ENCODE data around the gene KCNN4.

The KCNN4 gene

DNA sequence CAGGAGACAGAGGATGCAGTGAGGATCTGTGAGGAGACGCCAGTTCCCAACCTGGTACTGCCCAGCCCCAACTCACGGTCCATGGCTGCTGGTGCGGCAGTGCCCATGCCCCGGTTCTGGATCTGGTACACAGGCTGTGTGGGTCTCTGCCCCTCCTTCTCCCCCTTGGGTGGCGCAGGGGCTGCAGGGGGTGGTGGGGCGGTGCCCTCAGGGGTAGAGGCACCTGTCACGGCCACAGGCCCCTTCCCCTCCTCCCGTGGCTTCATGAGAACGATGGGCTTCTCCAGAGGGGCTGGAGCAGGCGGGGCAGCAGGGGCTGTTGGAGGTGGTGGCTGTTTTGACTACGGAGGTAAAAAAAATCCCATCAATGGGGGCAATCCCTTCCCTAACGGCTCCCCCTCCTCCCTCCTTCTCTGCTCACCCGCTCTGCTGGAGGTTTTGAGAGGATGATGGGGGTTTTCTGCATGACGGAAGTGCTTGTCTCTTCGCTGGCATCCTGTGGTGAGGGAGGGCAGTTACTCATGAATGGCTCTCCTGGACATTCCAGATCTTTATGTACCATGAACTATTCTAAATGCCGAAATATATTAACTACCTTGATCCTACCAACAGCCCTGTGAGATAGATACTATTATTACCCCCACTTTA lies 33.1 kb downstream of the KCNN4 start:
- no peak for DNase-seq

DNA sequence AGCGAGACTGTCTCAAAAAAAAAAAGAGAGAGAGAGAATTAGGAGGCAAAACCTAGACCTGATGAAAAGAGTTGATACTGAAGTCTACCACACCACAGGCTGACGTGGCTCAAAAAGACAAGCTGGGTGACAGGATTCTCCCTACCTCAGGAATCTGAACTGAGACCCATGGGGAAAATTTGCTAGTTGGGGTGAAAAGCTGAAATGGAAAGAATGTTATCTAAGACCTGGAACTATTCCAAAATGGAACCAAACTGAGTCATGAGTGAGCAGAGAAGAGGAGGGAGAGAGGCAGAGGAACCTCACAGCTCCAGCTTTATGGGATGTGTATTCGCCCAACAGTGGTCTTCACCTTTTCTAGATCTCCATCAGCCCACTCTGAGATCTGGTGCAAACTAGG lies 37.7 kb downstream of the KCNN4 start:
- no peak for DNase-seq

DNA sequence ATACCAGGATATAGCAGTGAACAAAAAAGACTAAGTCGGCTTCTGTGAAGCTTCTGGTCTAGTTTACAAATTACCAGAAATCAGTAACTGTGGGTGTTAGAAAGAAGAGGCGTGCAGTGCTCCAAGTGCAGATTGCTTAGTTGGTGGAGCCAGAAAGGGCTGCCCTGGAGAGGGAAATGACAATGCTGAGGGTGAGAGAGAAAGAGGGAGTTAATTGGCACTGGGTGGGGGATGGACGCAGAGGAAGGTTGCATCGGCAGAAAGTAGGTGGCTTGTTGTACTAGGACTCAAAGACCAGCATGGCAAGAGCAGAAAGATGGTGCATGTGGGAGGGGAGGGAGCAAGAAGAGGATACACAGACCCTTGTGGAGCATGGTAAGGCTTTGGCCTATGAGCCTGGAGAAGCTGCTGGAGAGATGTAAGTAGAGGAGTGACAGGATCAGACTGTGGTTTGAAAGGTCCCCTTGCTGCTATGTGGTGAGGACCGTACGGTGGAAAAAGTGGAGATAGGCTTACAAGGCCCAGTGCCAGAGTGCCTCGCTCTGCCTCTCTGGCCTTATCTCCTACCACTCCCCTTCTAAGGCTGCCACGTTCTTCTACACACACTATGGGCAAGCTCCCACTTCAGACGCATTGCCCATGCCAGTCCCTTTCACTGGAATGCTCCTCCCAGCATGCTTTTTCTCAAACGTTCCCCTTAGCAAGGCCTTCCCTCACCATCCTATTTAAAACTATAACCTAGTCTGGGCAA lies 39.5 kb downstream of the KCNN4 start:
- DNase-seq = no peak

DNA sequence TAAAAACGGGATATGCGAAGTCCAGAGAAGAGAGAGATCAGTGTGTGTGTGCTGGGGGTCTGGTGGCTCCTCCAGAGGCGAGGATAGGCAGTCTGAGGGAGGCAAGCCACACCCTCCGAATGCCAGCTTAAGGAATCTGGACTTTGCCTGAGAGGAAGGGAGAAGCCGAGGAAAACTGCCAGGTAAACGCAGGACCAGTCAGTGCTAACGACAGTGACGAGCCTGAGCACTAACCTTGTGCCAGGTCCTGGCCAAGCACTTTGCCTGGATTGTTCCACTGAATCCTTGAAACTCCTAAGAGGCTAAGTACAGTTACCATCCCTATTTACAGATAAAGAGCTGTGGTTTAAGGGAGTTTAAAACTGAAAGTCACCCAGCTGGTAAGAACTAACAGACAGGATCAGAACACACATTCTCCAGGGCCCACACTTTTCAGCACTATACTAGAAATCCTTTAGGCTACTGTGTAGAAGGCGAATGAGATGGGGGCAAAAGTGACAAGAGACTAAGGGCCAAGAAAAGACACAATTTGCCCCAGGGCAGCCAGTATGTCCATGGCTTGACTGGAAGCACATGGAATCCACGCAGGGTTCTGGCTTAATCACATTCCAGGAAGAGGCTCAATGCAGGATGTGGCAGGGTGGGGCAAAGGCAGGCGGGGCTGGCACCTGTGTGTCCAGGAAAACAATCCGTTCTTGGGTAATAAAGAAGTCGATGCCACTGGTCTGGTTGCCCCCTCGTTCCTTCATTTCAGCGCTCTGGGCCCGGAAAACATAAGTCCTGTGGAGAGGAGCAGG lies 41.1 kb downstream of the KCNN4 start:
- no peak for DNase-seq

DNA sequence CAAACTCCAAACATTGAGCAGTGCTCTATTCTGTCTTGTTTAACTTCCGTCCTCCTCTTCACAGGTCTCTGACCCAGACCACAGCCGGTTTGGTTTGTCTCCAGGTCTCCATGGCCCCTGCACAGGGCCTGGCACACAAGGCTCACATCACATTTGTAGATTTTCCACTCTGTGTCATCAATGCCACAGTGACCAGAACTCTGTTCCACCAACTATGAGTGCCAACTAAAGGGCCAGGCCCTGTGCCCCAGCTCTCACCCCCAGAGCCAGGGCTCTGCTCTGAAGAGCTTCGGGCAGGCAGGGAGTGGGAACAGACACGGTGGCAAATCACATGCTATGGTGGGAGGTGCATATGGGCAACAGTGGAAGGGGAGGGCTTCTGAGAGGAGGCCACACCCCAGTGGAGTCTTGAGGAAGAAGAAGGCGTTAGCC lies 42.0 kb downstream of the KCNN4 start:
- no peak for DNase-seq

DNA sequence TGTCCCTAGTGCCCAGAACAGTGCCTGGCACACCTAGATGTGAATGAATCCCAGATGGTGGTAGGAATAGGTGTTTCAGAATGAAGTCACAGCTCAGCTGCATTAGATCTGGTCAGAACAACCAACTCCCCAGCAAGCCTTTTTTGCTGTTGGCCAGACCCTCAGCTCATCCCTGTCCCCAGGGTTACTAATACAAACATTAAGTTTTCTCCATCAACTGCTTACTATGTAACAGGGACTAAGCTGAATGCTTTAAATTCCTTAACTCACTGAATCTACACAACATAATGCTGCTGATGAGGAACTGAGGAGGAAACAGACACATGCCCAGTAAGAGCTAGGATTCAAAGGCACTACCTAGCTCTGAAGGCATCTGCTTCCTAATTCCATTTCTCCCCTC lies 44.8 kb downstream of the KCNN4 start:
- no peak for DNase-seq

DNA sequence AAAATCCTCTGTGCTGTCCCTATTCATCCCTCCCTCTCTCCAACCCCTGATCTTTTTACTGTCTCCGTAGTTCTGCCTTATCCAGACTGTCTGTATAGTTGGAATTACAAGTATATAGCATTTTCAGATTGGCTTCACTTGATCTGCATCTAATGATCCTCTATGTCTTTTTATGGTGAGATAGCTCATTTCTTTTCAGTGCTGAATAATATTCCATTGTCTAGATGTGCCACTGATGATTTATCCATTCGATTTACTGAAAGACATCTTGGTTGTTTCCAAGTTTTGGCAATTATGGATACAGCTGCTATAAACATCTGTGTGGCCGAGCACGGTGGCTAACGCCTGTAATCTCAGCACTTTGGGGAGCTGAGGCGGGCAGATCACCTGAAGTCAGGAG lies 45.8 kb downstream of the KCNN4 start:
- DNase-seq = no peak

DNA sequence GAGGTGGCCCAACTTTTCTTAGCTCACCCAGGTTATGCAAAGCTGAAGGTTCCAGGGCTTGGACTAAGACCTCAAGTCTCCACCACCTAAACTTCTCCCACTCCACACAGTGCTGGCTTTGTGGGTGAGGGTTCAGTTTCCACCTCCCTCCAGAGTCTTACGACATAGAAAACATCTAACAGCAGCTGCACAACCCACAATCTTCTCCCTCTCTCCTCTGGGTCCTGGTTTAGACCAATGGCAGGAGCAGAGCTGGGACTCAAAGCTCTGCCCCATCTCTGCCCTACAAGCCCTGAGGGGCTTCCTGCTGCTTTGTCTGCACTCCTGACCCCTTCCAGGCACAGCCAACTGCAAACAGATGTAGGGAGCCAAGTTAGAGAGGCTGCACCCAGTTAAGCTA lies 48.9 kb downstream of the KCNN4 start:
- no peak for DNase-seq

DNA sequence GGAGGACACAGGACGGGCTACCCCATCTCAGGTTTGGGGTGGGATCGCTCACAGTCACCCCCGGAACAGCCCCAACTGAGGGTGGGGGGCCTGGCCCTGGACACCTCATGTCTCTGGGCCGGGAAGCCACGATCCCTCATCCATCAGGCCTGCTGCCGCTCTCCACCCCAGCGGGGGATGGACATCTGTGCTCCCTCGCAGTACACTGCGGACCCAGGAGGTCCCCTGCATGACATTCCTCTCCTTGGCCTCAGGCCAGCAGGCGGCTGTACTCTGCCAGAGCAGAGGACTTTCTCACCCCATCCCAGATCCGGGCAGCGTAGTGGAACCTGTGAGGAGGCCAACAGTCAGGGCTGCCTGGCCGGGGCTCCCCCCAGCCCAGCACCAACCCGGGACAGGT lies 49.4 kb downstream of the KCNN4 start:
- no peak for DNase-seq

DNA sequence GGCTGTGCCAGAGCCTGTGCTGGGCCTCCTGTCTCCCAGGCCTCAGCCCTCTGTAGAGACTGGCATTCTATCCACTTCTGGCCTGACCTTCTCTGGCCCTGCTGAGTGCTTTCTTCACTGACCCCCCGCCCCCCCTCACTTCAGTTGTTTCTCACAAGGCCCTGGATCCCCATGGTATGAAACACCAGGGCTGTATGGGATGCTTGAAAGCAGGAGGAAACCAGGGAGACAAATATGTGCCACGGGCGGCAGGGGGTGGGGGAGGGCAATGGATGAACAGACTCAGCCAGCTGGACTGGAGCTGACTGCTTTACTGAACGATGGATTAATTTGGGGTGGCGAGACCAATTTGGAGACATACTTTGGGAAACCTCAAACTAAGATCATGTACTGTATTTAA lies 50.9 kb downstream of the KCNN4 start:
- DNase-seq = no peak

DNA sequence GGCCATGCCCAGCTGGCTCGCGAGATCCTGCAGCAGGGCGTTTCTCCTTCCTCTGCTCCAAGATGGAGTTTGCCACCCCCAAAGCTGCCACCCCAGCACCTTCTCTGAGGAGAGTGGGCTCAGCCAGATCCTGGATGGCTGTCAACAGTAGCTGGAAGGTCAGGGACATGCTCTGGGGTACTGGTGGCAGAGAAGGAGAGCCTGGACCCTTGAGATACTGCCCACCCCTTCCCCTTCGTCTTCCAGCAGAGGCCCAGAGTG lies 53.2 kb downstream of the KCNN4 start:
- no peak for DNase-seq

DNA sequence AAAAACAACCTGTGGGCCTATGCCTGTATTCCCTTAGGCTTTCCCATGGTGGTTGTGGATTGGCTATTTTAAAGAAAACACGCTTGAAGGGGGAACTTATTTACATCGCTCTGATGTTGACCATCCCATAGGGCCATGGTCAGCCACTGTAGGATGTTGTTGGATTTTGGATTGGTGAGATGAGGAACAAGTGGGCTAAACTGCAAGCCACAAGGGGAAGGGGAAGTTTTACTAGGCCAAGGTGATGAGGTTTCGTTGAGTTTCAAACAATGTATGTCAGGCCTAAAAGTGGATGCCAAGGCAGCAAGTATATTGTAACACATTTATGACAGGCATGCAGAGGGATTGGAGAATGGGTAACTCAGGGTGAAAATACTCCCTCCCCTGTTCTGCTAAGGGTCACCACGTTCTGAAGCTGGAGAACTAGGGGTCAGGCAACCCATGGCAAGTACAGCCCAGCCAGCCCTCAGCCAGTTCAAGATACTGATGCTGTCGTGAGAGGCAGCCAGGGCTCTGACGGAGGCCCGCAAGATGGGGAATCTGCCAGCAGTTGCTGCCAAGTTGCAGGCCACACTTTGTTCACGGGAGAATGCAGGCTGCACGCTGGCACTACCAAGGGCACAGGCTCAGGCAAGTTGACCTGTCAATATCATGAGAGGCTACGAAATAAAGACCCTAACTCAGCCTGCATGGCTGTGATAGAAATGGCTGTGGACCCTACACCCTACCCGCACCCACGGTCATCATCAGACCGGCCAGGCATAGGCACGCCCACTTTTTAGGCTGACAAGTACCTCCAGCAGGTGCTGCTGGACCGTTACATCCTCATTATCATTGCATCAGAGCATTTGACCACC lies 53.8 kb downstream of the KCNN4 start:
- DNase-seq = no peak

DNA sequence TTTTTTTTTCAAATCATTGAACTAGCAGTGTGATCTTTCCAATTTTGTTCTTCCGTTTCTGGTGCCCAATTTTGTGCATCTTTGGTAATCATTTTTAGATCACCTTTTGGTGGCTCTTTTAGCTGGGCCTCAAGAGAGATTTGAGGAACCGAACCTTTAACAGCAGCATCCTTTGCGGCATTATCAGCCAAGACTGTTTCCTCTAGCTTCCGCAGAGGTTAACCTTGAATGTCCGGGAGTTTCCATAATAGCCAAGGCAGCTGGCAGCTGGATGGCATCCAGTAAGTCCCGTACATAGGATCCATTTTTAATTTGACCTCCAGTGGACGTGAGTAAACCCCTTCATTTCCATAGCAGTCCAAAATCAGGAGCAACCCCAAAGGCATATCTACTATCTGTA lies 55.3 kb downstream of the KCNN4 start:
- DNase-seq = no peak

DNA sequence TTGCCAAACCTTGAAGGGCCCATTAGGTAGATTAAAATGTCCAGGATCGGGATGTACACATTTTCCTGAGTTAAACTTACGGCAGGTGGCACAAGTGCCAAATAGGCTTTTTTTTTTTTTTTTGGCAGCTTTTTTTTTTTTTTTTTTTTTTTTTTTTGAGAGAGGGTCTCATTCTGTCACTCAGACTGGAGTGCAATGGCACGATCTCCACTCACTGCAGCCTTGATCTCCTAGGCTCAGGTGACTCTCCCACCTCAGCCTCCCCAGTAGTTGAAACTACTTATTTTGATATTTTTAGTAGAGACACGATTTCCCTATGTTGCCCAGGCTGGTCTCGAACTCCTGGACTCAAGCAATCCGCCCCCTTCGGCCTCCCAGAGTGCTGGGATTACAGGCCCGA lies 55.9 kb downstream of the KCNN4 start:
- DNase-seq = no peak

DNA sequence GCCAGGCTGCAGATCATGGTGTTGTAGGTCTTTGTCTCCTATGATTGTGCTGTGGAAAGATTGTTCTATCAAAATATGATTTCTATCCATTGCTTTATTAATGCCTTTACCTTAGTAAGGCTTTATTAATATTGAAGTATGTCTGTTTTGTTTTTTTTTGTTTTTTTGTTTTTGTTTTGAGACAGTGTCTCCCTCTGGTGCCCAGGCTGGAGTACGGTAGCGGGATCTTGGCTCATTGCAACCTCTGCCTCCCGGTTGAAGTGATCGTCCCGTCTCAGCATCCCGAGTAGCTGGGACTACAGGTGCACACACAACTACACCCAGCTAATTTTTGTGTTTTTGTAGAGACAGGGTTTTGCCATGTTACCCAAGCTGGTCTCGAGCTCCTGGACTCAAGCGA lies 57.2 kb downstream of the KCNN4 start:
- no peak for DNase-seq

DNA sequence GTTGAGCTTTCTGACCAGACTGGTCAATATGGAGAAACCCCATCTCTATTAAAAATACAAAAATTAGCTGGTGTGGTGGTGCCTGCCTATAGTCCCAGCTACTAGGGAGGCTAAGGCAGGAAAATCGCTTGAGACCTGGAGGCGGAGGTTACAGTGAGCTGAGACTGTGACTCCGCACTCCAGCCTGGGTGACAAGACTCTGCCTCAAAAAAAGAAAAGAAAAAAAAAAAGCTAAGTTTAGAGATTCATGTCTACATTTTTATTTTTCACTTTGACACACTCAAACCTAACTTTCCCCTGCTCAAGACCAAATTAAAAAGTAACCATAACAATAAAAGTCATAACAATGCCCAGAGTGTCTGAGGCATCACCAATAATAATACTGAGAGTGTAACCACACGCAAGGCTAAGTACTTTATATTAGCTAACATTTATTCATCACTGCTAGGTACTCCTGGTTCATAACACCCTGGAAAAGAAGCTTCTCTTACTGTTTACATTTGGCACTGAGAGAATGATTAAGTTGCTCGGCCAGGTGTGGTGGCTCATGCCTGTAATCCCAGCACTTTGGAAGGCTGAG lies 59.2 kb downstream of the KCNN4 start:
- DNase-seq = no peak

DNA sequence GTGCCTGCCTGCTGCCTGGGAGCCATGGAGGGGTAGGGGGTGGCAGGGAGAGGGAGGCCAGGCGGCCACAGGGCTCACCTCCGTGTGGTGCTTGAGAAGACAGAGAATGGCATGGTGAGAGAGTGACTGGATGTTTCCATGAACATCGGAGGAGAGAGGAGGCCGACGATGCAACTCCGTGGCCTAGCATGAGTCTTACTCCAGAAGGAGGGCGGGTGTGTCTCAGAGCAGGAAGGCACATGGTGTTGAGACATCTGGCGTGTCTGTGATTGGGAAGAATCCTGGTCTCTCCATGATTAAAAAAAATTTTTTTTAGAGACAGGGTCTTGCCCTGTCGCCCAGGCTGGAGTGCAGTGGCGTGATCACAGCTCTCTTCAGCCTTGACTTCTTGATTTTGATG lies 59.8 kb downstream of the KCNN4 start:
- DNase-seq = no peak

DNA sequence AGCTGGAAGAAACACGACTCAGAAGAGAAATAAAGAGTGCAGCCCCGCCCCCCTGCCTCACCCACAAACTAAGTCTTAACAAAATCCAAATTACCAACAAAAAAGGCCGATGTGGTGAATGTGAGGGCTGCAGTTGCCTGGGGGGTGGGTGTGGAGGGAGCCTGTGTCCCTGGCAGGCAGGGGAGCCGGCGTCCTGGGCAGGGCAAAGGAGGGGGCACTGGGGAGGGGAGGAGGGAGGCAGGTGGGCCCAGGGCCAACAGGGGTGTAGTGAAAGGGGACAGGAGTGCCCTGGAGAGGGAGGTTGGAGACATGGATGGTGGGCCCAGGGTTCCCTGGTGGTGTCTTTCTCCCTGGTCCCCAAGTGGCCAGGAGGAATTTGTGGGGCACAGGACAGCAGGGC lies 60.9 kb downstream of the KCNN4 start:
- no peak for DNase-seq

DNA sequence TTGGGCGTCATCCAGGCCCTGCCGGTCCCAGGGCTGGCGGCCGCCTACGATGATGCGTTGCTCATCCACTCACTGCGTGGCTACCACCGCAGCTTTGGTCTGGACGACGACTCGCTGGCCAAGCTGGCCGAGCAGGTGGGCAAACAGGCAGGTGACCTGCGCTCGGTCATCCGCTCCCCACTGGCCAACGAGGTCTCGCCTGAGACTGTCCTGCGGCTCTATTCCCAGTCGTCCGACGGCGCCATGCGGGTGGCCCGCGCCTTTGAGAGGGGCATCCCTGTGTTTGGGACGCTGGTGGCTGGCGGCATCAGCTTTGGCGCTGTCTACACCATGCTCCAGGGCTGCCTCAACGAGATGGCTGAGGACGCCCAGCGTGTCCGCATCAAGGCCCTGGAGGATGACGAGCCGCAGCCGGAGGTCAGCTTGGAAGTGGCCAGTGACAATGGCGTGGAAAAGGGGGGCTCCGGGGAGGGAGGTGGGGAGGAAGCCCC lies 61.4 kb downstream of the KCNN4 start:
- DNase-seq = no peak

DNA sequence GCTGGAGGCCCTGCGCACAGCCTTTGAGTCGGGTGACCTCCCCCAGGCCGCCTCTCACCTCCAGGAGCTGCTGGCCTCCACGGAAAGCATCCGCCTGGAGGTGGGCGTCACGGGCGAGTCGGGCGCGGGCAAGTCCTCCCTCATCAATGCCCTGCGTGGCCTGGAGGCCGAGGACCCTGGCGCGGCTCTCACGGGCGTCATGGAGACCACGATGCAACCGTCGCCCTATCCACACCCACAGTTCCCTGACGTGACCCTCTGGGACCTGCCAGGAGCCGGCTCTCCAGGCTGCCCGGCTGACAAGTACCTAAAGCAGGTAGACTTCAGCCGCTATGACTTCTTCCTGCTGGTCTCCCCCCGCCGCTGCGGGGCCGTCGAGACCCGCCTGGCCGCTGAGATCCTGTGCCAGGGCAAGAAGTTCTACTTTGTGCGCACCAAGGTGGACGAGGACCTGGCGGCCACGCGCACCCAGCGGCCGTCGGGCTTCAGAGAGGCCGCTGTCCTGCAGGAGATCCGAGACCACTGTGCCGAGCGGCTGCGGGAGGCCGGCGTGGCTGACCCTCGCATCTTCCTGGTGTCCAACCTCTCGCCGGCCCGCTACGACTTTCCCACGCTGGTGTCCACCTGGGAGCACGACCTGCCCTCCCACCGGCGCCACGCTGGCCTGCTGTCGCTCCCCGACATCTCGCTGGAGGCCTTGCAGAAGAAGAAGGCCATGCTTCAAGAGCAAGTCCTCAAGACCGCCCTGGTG lies 62.0 kb downstream of the KCNN4 start:
- DNase-seq = no peak

All from stimulated activated CD4-positive, alpha-beta T cell treated with anti-CD3 and anti-CD28 coated beads, Interleukin-4, amount 100 ng/mL, for 24 hours (primary cell).